ENCODE data around the gene CMYA5.

DNA sequence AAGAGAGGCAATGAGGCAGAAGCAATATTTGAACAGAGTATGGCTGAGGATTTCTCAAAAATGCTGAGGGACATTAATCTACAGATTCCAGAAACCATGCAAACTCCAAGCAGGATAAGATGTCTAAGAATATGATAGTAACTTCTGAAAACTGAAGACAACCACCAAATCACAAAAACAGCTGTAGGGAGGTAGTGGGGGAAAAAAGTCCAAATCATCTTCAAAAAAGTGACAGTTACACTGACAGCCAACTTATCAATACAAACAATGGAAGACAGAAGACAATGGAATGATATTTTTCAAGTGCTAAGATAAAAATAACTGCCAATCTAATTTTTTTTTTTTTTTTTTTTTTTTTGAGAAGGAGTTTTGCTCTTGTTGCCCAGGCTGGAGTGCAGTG lies 30.5 kb downstream of the CMYA5 start:
- TF ChIP-seq, protein P1, sequence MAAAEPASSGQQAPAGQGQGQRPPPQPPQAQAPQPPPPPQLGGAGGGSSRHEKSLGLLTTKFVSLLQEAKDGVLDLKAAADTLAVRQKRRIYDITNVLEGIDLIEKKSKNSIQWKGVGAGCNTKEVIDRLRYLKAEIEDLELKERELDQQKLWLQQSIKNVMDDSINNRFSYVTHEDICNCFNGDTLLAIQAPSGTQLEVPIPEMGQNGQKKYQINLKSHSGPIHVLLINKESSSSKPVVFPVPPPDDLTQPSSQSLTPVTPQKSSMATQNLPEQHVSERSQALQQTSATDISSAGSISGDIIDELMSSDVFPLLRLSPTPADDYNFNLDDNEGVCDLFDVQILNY (CRISPR knock-in tag; IDR thresholded peaks at IDR 0.05), result no peak
- TF ChIP-seq NBN (IDR thresholded peaks at IDR 0.05; ENCODE audit: low read depth), result no peak
- no peak for TF ChIP-seq MED1 (CRISPR knock-in tag; IDR thresholded peaks at IDR 0.05; ENCODE audit: borderline replicate concordance)
- no peak for TF ChIP-seq TCF7 (IDR thresholded peaks at IDR 0.05; ENCODE audit: borderline replicate concordance)
- no peak for TF ChIP-seq KLF1 (tag; IDR thresholded peaks at IDR 0.05)

Measured in K562 (cell line).